OCI-LY7 (cell line): ENCODE data around the gene PACSIN2. TPM values are rescaled to one million over a fixed set of nuclear protein-coding genes. Genes with fewer than 3 reads are reported as not detected.

Source experiments
- Bru-seq: library from RNA; stranded (reverse); fragments of 400-500 nt; gene quantifications from one replicate; lab custom pipeline; 2021; lab: Mats Ljungman, UMichigan
- BruChase-seq, 2 experiments: library from RNA; stranded (reverse); fragments of 400-500 nt; gene quantifications; one replicate each; lab custom pipeline; 2021; lab: Mats Ljungman, UMichigan
- BruUV-seq: library from RNA; stranded (reverse); fragments of 400-500 nt; replicated peaks from 2 replicates; lab custom pipeline; 2021; lab: Mats Ljungman, UMichigan
- CTCF ChIA-PET: fragments of 300-600 bp; sonication (Branson Sonifier 250); formaldehyde crosslinking; loops from one replicate; lab custom pipeline; 2022; ENCODE audit warnings: antibody characterized with exemption; ENCODE audit not compliant: unreplicated experiment; lab: Charles Lee
- POLR2A ChIA-PET: fragments of 300-600 bp; sonication (Branson Sonifier 250); formaldehyde crosslinking; loops from one replicate; lab custom pipeline; 2022; ENCODE audit warnings: antibody characterized with exemption; lab: Charles Lee
- DNase-seq: peaks from one replicate; pipeline ENCODE4 v3.0.0-alpha.2; 2015; ENCODE audit warnings: low spot score
- H2AFZ ChIP-seq: fragments of 200-600 bp; sonication (generic), shearing (Covaris generic); 2 replicates; pipeline ENCODE4 v1.6.1; 2014; ENCODE audit warnings: mild to moderate bottlenecking, antibody characterized with exemption, low read length, moderate library complexity
- H3K27ac ChIP-seq: fragments of 200-600 bp; sonication (generic); 2 replicates; pipeline ENCODE4 v1.5.1; 2014; ENCODE audit warnings: mixed run types, low read depth, mild to moderate bottlenecking, moderate library complexity, low read length, inconsistent platforms; ENCODE audit not compliant: poor library complexity, severe bottlenecking
- H3K36me3 ChIP-seq: fragments of 200-600 bp; sonication (generic); 2 replicates; pipeline ENCODE4 v1.6.1; 2014; ENCODE audit warnings: mild to moderate bottlenecking, antibody characterized with exemption, low read length, moderate library complexity, mixed read lengths; ENCODE audit not compliant: insufficient read depth
- H3K4me1 ChIP-seq: fragments of 200-600 bp; sonication (generic); 2 replicates; pipeline ENCODE4 v1.5.1; 2014; ENCODE audit warnings: mild to moderate bottlenecking, low read length; ENCODE audit not compliant: insufficient read depth, poor library complexity, severe bottlenecking
- H3K4me2 ChIP-seq: fragments of 200-600 bp; sonication (generic); 2 replicates; pipeline ENCODE4 v1.6.1; 2014; ENCODE audit warnings: mild to moderate bottlenecking, low read length
- H3K4me3 ChIP-seq: fragments of 200-600 bp; sonication (generic); 2 replicates; pipeline ENCODE4 v1.5.1; 2014; ENCODE audit warnings: mild to moderate bottlenecking, low read depth, low read length; ENCODE audit not compliant: poor library complexity, severe bottlenecking
- H3K79me2 ChIP-seq: fragments of 200-600 bp; sonication (generic); 2 replicates; pipeline ENCODE4 v1.6.1; 2016; ENCODE audit warnings: low read depth, mild to moderate bottlenecking, low read length, moderate library complexity, mixed read lengths; ENCODE audit not compliant: insufficient read depth
- H3K9me2 ChIP-seq: fragments of 200-600 bp; sonication (generic); 2 replicates; pipeline ENCODE4 v1.6.1; 2016; ENCODE audit warnings: mild to moderate bottlenecking, low read length, mixed read lengths; ENCODE audit not compliant: insufficient read depth
- H3K9me3 ChIP-seq: fragments of 200-600 bp; sonication (generic); 2 replicates; pipeline ENCODE4 v1.6.1; 2014; ENCODE audit warnings: mild to moderate bottlenecking, mixed run types, low read length, mixed read lengths
- H4K20me1 ChIP-seq: fragments of 200-600 bp; sonication (generic); 2 replicates; pipeline ENCODE4 v1.6.1; 2014; ENCODE audit warnings: mild to moderate bottlenecking, antibody characterized with exemption, low read length, moderate library complexity, mixed read lengths; ENCODE audit not compliant: insufficient read depth
- EZH2phosphoT487 ChIP-seq: fragments of 200-600 bp; sonication (generic); IDR thresholded peaks from 2 replicates; pipeline ENCODE4 v1.6.1; 2018; ENCODE audit warnings: low read depth, borderline replicate concordance, mild to moderate bottlenecking, mixed run types, antibody characterized with exemption, low read length, moderate library complexity, mixed read lengths
- intact Hi-C: fragments of 100-400 bp; cut with micrococcal nuclease; formaldehyde crosslinking; loops from one replicate; pipeline ENCODE4 v1.10.0; 2022; ENCODE audit not compliant: unreplicated experiment
- long read RNA-seq: library from polyadenylated mRNA; stranded (forward); transcript quantifications from one replicate; pipeline ENCODE4 v2.0.0, GENCODE V29; 2022
- total RNA-seq, 2 experiments: library from RNA; depleted of rRNA in 1 of 2; stranded (reverse); fragments of >200 nt in 1 of 2; shearing (Covaris generic) in 1 of 2; gene quantifications; 2 replicates each; pipeline ENCODE4 v1.2.3, GENCODE V29; 2014 to 2022
- TF ChIP-seq, protein P1 (sequence below): fragments of 200-600 bp; sonication (generic); conservative IDR thresholded peaks from 2 replicates; pipeline ENCODE4 v1.5.1; 2014; ENCODE audit warnings: mild to moderate bottlenecking, antibody characterized with exemption, low read length, moderate library complexity, mixed read lengths

PACSIN2 gene, protein sequence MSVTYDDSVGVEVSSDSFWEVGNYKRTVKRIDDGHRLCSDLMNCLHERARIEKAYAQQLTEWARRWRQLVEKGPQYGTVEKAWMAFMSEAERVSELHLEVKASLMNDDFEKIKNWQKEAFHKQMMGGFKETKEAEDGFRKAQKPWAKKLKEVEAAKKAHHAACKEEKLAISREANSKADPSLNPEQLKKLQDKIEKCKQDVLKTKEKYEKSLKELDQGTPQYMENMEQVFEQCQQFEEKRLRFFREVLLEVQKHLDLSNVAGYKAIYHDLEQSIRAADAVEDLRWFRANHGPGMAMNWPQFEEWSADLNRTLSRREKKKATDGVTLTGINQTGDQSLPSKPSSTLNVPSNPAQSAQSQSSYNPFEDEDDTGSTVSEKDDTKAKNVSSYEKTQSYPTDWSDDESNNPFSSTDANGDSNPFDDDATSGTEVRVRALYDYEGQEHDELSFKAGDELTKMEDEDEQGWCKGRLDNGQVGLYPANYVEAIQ
- total RNA-seq (2014; rRNA removed; shearing (Covaris generic)) (25.4 and 29.6 TPM in 2 replicates), total RNA-seq (2022) (38.5 and 41.7 TPM in 2 replicates), Bru-seq, nascent RNA (percentile 70 among the genes with signal in this experiment), BruChase-seq, experiment 1, labeled RNA remaining after a 6-hour chase (percentile 75 among the genes with signal in this experiment), BruChase-seq, experiment 2, labeled RNA remaining after a 2-hour chase (percentile 67 among the genes with signal in this experiment)
- long read RNA-seq, transcript PACSIN2-201 (11 exons, 3,249 nt): major isoform, 40 of 58 reads
- long read RNA-seq, partial matches to known transcripts: 2 of 58 reads
- long read RNA-seq, other reads (novel, unspliced or antisense): 16 of 58 reads

DNA sequence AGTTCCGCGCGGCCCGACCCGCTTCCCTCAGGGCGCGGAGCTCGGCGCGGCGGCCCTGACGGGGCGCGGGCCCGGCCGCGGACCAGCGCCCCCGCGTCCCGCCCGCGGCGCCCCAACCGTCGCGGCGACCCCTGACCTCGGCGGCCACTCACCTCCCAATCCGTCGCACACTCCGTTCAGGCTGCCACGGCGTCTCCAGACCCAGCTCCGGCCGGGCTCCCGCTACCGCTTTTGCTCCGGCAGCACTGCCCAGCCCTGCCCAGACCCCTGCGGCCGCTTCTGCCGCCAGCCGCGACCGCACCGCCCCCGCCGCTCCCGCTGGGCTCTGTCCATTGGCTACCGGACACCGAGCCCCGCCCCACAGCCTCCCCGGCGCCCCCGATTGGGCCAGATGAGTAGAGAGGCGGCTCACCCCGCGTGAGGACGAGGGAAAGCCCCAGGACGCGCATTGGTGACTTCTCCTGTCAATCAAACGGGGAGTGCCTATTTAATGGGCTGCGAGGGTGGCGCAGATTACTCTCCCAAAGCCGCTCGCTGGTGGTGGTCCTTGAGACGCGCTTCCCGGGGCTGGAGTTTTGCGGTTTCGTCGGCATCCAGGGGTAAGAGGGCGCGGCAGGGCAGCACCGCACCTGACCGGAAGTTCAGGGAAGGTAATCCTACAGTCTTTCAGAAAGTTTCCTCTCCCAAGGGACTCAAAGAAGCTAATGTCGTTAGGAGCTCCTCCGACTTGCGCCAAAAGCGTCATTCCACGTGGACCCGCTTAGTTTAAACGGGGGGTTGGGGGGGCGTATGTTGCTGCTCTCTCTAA is at the start of gene PACSIN2:
Gene PACSIN2, minus strand, starts transcription at position 281 of the 808 bp plus-strand sequence. CDS start 103,069 bp downstream, outside the sequence.
- H4K20me1 ChIP-seq: no peaks in the 10 kb centered on the region
- BruUV-seq: no TSS peak
- peaks cover 37% of the 10 kb centered on the region for H3K79me2 ChIP-seq
- H3K4me2 ChIP-seq: peak within 1 kb of the TSS; percentile 86
- H3K4me3 ChIP-seq: peak within 1 kb of the TSS; percentile 94
- peaks cover 14% of the 10 kb centered on the region for H3K4me1 ChIP-seq
- no peak for TF ChIP-seq EZH2phosphoT487
- TF ChIP-seq, protein P1, sequence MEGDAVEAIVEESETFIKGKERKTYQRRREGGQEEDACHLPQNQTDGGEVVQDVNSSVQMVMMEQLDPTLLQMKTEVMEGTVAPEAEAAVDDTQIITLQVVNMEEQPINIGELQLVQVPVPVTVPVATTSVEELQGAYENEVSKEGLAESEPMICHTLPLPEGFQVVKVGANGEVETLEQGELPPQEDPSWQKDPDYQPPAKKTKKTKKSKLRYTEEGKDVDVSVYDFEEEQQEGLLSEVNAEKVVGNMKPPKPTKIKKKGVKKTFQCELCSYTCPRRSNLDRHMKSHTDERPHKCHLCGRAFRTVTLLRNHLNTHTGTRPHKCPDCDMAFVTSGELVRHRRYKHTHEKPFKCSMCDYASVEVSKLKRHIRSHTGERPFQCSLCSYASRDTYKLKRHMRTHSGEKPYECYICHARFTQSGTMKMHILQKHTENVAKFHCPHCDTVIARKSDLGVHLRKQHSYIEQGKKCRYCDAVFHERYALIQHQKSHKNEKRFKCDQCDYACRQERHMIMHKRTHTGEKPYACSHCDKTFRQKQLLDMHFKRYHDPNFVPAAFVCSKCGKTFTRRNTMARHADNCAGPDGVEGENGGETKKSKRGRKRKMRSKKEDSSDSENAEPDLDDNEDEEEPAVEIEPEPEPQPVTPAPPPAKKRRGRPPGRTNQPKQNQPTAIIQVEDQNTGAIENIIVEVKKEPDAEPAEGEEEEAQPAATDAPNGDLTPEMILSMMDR: no peak
- no peaks in the 10 kb centered on the region for H3K9me2 ChIP-seq
- no peaks in the 10 kb centered on the region for H3K36me3 ChIP-seq
- ChIA-PET CTCF (interaction anchor here (0.6 kb wide), 2 partner anchors 77 to 286 kb away, joined by 3 read pairs; no protein-coding TSS in a partner anchor), POLR2A (interaction anchor here (0.6 to 1.0 kb wide), 5 partner anchors 10 to 147 kb away, joined by 3 to 4 read pairs (median 4); no protein-coding TSS in a partner anchor)
- DNase-seq: peak; percentile 99
- no peak within 1 kb of the TSS for H3K27ac ChIP-seq
- intact Hi-C loops: no loop called here
- no peaks in the 10 kb centered on the region for H3K9me3 ChIP-seq
- H2AFZ ChIP-seq: peak within 1 kb of the TSS; percentile 73

DNA sequence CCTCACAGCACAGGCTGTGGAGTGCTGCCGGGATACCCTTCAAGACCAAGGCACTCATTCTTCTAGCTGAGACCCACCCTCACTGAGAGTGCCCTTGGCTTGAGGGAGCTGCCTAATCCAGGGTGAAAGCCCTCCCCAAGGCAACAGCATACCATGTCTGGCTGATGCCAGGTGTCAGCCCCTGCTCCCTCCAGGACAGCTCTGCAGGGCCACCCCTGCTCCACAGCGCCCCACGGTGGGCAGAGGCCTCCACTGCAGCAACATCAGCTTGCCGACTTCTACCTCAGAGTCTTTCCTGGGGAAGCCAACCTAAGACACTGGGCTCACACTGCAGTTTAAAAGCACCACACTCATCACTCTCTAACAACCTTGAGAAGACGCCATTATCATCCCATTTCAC is 45.2 kb upstream of the PACSIN2 start:
- no peak overlapping the region for H2AFZ ChIP-seq
- CTCF ChIA-PET: no interaction called here

More for the DNA sequence above, 45.2 kb upstream of the PACSIN2 start:
- no peaks in the 10 kb centered on the region for H3K4me1 ChIP-seq
- H3K27ac ChIP-seq: no peak overlapping the region
- no peak overlapping the region for H3K4me2 ChIP-seq
- no peaks in the 10 kb centered on the region for H3K36me3 ChIP-seq
- TF ChIP-seq, protein P1: peak; percentile 83
- TF ChIP-seq EZH2phosphoT487: no peak
- intact Hi-C loops: no loop called here
- no peaks in the 10 kb centered on the region for H4K20me1 ChIP-seq
- POLR2A ChIA-PET: no interaction called here
- H3K9me2 ChIP-seq: no peaks in the 10 kb centered on the region
- no peak overlapping the region for H3K4me3 ChIP-seq
- H3K79me2 ChIP-seq: no peaks in the 10 kb centered on the region
- BruUV-seq: no TSS peak
- no peaks in the 10 kb centered on the region for H3K9me3 ChIP-seq
- DNase-seq: peak; percentile 52
